GM18502 (cell line): ENCODE measurements around the gene KASH5.
"Not testable (repeated sequence)": the region's sequence is repeated elsewhere in the genome, so short reads cannot be mapped to it uniquely, and the experiment has no call there.

Source experiments
- ATAC-seq: cut with Tn5 transposase; IDR thresholded peaks from one replicate; pipeline ENCODE4 v1.9.1; 2021; ENCODE audit warnings: mild to moderate bottlenecking; ENCODE audit not compliant: unreplicated experiment, poor library complexity

KASH5 gene

DNA sequence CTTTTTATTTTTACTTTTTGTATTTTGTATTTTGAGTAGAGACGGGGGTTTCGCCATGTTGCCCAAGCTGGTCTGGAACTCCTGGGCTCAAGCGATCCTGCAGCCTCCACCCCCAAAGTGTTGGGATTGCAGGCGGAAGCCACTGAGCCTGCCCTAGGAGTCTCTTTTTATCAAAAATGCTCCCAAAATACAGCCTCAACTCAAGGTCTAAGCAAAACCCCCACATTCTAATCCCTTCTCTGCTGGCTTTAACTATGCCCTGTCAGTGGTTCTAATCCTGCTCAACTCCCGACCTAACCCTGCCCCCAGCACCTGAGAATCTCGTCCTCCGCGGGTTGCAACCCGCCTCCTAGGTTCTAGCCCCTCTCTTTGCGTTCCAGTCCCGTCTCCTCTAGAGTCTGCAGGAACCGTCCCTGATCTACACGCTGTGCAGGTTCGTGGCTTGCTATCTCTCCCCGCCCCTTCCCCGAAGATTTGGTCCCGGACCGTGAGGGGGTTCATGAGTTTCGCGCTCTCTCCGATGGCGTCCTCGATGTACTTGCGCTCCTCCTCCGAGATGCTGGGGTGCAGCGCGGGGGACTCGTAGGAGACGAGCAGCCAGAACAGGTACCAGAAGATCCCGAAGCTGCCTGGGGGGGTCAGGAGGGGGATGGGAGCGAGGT, 45.3 kb downstream of the KASH5 start:
- no peak for ATAC-seq

DNA sequence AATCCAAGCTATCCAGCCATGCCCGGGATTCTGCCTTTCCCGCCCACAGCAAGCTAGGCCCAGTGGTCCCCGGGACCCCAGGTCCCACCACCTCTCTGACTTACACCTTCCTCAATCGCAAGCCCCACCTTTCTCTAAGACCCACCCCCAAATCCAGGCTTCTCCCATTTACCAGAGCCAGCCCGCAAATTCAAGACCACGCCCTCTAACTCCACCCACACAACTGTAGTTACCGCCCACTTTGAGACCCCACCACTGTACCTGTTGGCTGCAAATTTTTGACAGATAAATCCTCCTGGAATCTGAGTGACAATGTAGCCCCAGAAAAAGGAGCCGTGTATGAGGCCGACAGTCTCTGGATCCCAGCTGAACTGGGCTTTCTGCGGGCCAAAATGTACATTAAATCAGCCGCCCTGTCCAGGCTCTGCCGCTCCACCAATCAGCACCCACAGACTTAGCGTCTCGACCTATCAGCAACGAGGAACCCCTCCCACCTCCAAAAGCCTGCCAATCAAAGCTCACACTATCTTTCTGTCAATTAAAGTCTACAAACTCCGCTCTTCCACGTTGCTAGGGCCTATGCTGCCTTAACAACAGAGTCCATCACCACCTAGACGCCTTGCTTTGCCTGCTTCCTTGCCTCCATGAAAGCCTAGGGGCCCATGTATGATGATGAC, 47.0 kb downstream of the KASH5 start:
- ATAC-seq = no peak

DNA sequence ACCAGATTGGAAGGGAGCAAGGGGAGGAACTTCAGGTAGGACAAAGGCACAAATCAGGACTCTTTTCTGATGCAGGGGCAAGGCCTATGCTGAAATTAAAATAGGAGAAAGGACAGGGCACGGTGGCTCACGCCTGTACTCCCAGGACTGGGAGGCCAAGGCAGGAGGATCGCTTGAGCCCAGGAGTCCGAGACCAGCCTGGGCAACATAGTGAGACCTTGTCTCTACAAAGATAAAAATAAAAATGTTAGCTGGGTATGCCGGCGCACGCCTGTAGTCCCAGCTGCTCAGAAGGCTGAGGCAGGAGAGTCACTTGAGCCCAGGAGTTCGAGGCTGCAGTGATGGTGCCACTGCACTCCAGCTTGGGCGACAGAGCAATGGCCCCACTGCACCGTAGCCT, 47.6 kb downstream of the KASH5 start:
- no peak for ATAC-seq

DNA sequence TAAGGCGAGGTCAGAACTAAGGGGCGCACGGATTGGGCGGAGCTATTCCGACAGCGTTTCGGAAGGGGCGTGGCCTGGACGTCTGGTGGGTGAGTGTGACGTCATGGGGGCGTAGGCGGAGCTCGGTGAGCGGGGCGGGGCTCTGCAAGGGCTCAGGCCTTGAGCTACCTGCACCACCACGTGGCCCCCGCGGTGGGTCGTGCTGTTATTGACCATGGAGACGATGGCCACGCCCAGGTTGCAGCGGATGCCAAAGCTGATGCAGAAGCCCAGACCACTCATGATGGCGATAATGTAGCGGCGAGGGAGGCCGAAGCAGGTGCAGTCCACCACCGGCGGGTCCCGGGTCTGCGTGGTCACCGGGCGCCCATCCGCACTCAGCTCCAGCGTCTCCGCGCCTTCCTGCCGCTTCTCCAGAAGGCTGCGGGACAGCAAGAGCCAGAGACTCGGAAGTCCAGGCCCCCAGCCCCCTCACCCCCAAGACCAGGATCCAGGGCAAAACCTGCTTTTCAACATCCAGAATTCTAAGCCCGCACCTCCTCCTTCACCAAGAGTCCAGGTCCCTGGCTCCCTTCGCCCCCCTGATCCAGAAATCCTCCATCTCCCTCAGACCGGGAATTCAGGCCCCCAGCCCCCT, 48.5 kb downstream of the KASH5 start:
- no peak for ATAC-seq

DNA sequence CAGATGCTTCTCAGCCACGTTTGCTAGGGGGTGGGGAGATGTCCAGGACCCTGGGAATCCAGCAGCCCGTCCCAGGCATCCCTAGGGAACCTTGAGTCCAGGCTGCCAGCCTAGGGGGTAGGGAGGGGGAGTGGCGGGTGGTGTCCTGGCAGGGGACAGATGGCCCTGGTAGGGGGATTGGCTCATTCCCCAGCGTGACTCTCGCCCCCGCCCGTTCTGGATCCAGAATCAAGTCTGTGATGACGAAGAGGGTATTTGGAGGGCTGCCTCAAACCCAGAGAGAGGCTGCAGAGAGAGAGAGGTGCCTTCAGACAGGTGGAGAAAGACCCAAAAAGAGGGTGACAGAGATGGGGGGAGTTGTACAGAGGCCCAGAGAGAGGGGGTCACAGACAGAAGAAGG, 49.2 kb downstream of the KASH5 start:
- ATAC-seq = no peak

DNA sequence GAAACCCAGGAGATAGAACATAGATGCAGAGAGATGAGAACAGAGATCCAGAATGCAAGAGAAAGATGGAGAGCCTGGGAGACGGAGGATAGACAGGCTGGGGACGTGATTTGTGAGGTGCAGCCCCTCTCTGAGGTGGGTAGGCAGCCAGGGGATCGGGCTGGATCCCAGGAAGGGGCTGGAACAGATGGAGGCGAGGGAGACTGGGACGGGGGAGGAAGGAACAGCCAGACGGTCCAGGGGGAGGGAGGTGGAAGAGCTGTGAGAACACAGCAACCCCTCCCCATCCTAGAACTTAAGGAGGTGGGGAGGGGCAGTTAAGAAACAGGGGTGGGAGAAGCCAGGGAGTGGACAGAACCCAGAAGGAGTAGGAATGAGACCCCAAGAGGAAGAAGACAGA, 50.2 kb downstream of the KASH5 start:
- no peak for ATAC-seq

DNA sequence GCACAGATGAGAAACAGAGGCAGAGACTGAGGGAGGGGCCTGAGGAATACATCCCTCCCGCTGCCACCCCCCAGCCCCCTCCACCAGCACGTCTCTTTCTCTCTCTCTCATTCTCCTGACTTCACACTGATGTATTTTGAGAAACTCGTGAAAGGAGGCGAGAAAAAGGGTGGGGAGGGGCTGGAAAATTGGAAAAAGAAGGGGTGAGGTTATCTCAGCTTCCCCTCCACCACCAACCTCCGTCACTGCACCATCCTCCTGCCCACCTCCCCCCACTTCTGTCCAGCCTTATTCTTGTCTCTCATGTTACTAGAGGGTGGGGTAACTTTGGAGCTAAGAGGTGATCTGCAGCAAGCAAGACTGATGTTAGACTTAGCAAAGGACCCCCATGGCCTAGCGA, 51.8 kb downstream of the KASH5 start:
- ATAC-seq = no peak

DNA sequence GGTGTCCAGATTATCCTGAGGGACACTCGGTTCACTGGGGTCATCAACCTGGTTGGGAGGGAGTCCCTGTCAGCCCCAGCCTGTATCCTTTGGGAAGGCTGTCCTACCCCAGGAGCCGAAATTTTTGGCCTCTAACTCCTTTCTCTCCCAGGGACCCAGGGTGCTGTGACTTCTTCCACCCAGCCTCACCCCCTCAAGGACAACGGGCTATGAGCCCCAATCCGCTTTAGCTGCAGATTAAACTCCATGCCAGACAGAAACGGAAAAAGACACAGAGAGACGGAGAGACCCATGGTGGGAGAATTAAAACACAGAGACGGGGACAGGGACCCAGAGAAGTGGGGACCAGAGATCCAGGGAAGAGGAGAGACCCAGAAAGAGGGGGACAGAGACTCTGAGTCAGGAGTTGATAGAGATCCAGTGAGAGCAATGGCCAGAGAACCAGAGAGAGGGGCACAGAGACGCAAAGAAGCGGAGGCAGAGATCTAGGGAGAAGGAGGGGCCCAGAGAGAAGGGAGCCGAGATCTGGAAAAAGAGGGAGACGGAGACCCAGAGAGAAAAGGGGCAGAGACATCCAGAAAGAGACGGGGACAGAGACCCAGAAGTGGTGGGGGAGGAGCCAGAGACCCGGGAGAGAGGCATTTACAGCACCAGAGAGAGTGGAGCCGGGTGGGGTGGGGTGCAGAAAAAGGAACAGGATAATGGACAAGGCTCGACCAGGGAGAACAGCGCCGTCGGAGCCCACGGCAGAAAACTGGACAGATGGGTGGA, 52.6 kb downstream of the KASH5 start:
- ATAC-seq = no peak

DNA sequence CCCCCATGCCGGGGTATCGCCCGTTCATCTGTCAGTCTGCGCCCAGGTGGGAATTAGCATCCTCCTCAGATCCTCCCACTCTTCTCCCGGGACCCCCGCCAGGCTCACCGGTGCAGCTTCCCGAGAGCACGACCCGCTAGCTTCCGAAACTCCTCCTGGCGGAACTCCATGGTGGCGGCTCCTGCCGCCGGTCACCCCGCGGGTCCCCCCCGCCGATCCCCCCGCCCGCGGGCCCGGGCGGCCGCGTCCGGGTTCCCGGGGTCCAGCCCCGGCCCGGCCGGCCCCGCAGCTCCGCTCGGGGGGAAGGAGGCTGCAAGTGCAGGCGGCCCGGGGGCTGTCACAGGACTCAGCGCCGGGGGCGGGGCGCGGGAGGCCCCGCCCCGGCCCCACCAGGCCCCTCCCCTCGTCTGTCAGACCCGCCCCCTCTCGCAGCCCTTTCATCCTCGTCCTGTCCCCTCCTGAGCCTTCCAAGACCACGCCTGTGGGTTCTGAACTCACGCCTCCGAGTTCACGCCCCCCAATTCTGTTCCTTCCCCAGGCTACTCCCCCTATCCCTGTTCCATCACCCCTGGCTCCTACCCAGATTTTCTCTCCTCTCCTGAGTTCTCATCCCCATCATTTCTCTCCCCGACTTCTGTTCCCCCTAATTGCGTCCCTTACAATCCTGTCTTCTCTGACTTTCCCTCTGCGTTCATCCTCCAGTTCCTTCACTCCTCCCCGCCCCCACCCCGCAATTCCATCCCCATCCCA, 53.3 kb downstream of the KASH5 start, which contains the start of gene SLC17A7:
TSS of gene SLC17A7 (minus strand) at position 318 of the 750 bp plus-strand sequence. CDS start at position 170, 148 bp downstream.
- no peak for ATAC-seq

DNA sequence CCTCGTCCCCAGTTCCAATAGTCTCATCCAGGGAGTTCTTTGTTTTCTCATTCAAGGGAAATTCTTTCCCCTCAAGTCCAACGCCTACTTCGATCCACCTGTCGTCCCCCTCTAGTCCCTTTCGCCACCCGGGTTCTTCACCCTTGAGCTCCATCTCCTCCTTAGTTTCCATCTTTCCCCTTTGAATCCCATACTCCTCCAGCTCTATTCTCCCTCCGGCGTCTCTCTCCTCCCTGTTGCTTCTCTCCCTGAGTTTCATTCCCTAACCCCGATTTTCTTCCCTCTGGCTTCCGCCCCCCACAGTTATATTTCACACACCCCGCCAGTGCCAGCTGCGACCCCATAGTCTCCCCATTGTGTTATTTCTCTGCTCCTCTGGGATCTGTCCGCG, 53.9 kb downstream of the KASH5 start:
- ATAC-seq = no peak

DNA sequence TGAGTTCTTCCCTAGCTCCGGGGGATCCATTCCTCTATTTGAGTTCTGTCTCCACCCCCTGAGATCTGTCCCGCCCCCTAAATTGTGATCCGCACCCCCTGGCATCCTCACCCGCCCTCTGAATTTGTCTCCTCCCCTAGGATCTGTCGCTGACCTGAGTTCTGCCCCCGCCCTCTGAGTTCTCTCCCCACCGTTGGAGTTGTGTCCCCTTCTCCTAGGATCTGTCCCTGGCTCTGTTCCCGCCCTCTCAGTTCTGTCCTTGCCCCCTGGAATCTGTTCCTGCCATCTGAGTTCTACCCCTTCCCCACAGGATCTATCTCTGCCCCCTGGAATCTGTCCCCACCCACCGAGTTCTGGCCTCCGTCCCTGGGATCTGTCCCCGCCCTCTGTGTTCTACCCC, 54.3 kb downstream of the KASH5 start:
- ATAC-seq = no peak

DNA sequence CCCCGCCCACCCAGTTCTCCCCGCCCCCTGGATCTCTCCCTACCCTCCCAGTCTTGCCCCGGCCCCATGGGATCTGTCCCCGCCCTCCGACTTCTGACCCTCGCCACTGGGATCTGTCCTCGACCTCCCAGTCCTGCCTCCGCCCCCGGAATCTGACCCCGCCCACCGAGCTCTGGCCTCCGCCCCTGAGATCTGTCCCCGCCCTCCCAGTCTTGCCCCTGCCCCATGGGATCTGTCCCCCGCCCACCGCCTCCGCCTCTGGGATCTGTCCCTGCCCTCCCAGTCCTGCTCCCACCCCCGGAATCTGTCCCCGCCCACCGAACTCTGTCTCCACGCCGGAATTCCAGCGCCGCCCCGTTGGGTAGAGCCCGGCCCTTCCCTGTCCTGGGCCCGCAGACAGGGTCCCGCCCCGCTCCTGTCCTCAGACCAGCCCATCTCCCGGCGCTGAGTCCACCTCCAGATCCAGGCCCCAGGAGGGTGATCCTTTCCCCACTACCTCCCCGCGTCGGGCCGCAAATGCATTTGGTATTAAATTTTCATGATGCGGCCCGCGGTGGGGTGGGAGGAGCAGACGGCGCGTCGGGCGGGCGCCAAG, 54.8 kb downstream of the KASH5 start:
- peak; percentile 9 for ATAC-seq

DNA sequence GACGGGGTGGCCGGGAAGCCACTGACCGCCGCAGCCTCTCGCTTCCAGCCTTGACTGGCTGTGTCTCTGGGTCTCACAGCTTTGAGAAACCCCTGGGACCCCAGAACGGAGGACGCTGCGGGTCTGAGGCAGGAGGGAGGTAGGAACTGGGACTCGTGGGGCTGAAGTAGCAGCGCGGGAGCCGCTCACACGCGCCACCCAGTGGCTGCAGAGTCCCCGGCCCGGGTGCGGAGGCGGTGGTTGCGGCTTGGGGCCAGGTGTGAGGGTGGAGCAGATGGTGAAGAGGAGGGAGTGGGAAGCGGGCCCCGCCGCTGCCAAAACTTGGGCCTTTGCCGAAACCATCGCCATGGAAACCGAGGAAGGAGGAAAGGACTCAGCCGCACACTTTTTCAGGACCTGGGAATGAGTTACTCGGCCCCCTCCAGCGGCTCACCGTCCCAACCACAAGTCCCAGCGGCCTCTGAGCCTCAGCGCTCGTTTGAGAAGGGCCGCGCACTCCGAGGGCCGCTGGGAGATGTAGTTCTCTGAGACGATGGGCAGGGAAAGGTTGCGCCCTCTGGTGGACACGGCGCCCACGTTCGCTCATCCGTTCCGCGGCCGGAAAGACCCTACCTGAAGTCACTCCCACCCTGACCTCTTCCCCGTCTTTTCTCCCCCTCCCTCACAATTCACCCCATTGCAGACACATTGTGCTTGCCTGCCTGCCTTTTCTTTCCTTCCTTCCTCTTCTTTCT, 55.5 kb downstream of the KASH5 start:
- ATAC-seq = peak; percentile 80

DNA sequence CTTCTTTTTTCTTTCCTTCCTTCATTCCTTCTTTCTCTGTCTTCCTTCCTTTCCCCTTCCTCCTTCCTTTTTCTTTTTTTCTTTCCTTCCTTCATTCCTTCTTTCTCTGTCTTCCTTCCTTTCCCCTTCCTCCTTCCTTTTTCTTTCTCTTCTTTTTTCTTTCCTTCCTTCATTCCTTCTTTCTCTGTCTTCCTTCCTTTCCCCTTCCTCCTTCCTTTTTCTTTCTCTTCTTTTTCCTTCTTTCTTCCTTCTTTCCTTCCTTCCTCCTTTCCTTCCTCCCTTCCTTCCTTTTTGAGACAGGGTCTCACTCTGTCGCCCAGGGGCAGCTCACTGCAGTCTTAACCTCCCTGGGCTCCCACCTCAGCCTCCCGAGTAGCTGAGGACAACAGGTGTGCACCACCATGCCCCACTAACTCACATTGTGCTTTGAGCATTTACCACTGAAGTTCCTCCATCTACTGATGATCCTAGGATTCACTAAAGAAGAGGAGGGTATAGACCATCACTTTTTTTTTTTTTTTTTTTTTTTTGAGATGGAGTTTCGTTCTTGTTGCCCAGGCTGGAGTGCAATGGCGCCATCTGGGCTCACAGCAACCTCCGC, 56.2 kb downstream of the KASH5 start:
- not testable (repeated sequence) for ATAC-seq

DNA sequence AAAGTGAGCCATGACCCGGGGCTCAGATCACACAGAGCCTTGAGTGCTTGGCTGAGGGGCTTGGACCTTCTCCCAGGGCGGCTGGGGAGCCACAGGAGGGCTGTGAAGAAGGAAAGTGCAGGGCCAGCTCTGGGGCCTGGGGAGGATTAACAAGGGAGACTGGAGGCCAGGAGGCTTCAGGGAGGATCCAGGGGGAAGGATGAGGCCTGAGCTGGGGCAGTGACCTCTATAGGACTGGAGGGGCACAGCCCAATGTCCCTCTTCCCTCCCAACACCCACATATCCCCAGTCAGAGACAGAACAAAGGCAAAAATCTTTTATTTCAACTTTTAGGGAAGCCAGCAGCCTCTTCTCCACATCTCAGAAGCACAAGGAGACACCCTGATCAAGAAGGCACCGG, 57.9 kb downstream of the KASH5 start:
- no peak for ATAC-seq

DNA sequence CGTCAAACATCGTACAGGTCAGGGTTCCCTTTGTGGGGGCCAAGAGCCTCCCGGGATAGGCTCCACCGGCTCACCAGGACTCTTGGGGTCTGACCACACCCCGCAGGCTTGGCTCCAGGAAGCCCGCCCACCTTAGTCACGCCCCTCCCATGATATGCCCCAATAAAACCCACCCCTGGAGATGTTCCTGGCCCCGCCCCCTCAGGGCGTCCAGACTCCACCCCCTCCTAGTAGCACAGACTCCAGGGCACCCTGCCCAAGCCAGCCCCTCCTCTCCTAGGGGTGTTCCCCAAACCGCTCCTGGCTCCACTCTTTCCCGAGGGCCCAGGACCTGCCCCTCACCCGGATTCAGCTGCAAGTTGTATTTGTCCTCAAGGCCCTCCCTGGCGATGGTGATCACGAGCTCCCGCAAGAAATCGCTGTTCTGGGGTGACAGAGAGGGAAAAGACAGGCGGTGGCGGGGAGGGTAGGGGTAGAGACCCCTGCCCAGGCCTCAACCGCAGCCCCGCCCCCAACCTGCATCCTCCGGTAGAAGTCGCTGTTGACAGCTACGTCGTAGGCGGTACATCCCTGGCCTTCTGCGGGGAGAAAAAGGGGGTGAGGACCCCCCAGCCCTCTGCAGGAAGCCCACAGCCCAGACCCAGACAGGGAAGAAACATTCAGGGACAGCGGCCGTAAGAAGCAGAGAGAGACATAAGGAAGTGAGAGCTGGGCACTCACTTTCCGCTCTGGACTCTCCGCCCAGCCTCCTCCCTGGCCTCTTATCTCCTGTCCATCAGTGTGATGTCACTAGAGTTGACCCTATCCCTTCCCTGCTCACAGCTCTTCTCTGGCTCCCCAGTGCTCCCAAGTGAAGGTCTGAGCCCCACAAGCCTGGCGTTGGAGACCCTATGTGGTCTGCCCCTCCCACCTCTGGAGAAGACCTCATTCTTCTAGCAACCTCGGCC, 59.7 kb downstream of the KASH5 start:
- ATAC-seq = no peak

DNA sequence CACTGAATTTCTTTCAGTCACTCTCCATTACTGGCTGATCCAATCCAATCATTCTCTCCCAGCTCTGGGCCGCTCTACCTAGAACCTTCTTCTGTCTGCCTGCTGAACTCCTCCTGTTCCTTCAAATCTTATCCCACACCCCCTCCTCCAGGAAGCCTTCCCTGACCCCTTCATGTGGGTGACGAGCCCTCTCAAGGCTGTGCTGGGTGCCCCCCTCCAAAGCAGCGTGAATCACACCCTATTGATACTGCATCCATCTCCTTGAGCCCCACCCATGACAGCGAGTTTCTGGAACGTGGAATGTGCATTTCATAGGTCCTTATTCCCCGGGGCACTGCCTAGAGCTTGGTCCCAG, 60.4 kb downstream of the KASH5 start:
- ATAC-seq = no peak

DNA sequence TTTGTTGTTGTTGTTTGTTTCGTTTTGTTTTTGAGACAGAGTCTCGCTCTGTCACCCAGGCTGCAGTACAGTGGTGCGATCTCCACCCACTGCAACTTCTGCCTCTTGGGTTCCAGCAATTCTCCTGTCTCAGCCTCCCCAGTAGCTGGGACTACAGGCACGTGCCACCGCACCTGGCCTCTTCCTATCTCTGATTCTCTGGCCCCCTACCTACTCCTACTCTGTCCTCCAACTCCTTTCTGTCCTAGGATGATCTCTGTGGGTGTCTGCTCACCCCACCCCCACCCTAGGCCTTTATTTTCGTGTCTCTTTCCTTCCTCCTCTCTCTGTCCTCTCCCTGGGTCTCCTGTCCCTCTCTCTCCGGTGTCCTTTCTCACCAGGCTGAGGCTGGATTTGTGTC, 62.4 kb downstream of the KASH5 start:
- no peak for ATAC-seq
